Fibroblast of upper back skin (primary cell): ENCODE data around the gene ANP32B.
A peak's percentile ranks its signal among the peaks of the same experiment; 100 is the strongest.
"Not testable (repeated sequence)": the region's sequence is repeated elsewhere in the genome, so short reads cannot be mapped to it uniquely, and the experiment has no call there.

Source experiments
- DNase-seq: peaks from one replicate; pipeline ENCODE4 v3.0.0-alpha.2; 2013

Gene ANP32B

GRCh38 chr9:97964901-97965300 lies 18.2 kb upstream of the ANP32B start:
- DNase-seq, result no peak

- DNase-seq, result no peak
These were observed 16.6 kb upstream of the ANP32B start for GRCh38 chr9:97966493-97966892.

GRCh38 chr9:97969014-97969413 lies 14.1 kb upstream of the ANP32B start:
- no peak for DNase-seq

GRCh38 chr9:97970165-97970564 lies 13.0 kb upstream of the ANP32B start:
- no peak for DNase-seq

GRCh38 chr9:97972753-97973152 lies 10.4 kb upstream of the ANP32B start:
- DNase-seq, result no peak

- DNase-seq, result peak; percentile 82
These were observed 7.8 kb upstream of the ANP32B start for GRCh38 chr9:97975376-97975775.

GRCh38 chr9:97976633-97977032 lies 6.5 kb upstream of the ANP32B start:
- DNase-seq, result not testable (repeated sequence)

- no peak for DNase-seq
These were observed 4.6 kb upstream of the ANP32B start for GRCh38 chr9:97978371-97979130.

- DNase-seq, result no peak
These were observed 3.2 kb upstream of the ANP32B start for GRCh38 chr9:97979788-97980478.

- peak; percentile 58 for DNase-seq
These were observed 2.7 kb upstream of the ANP32B start for GRCh38 chr9:97980479-97980803.

- DNase-seq, result peak; percentile 9
These were observed 2.0 kb upstream of the ANP32B start for GRCh38 chr9:97980918-97981845.

GRCh38 chr9:97981846-97982682 lies 1.1 kb upstream of the ANP32B start:
- no peak for DNase-seq

GRCh38 chr9:97983589-97984187 lies 547 bp downstream of the ANP32B start:
- DNase-seq, result peak; percentile 23

GRCh38 chr9:97984188-97985057 lies 1.3 kb downstream of the ANP32B start:
- DNase-seq, result peak; percentile 78

- no peak for DNase-seq
These were observed 2.1 kb downstream of the ANP32B start for GRCh38 chr9:97985058-97985861.

GRCh38 chr9:97987487-97987886 lies 4.3 kb downstream of the ANP32B start:
- DNase-seq, result no peak

GRCh38 chr9:97990259-97990658 lies 7.1 kb downstream of the ANP32B start:
- peak; percentile 78 for DNase-seq

GRCh38 chr9:97991818-97992217 lies 8.7 kb downstream of the ANP32B start:
- no peak for DNase-seq

GRCh38 chr9:97992219-97992618 lies 9.1 kb downstream of the ANP32B start:
- DNase-seq, result no peak

GRCh38 chr9:97993000-97993399 lies 9.9 kb downstream of the ANP32B start:
- DNase-seq, result no peak
